Liver (tissue), 9 donors: ENCODE data around the gene ULK3. TPM values are rescaled to one million over a fixed set of nuclear protein-coding genes. Genes with fewer than 3 reads are reported as not detected.

Experiments
- DNase-seq: peaks from one replicate; pipeline ENCODE4 v3.0.0-alpha.2; 2017; ENCODE audit warnings: low spot score
- H3K27ac ChIP-seq, 2 donors: one replicate each; pipeline ENCODE4 v1.7.0; 2013; ENCODE audit warnings: inconsistent platforms in 2 of 2, low read length in 2 of 2, control low read depth in 1 of 2, low read depth in 1 of 2, mild to moderate bottlenecking in 1 of 2
- H3K27me3 ChIP-seq, 4 donors: one replicate each; pipeline versions ENCODE4 v1.6.1 to v1.7.0; 2013; ENCODE audit warnings: low read length in 3 of 4, inconsistent platforms in 1 of 4, mild to moderate bottlenecking in 1 of 4, moderate library complexity in 1 of 4; ENCODE audit not compliant: control insufficient read depth in 4 of 4, insufficient read depth in 4 of 4
- H3K36me3 ChIP-seq, 4 donors: one replicate each; pipeline versions ENCODE4 v1.6.1 to v1.7.0; 2013; ENCODE audit warnings: low read length in 3 of 4, mild to moderate bottlenecking in 3 of 4, low read depth in 1 of 4, moderate library complexity in 1 of 4; ENCODE audit not compliant: control insufficient read depth in 4 of 4, insufficient read depth in 3 of 4
- H3K4me1 ChIP-seq, 4 donors: one replicate each; pipeline versions ENCODE4 v1.6.1 to v1.7.0; 2013; ENCODE audit warnings: low read length in 3 of 4, mild to moderate bottlenecking in 3 of 4, moderate library complexity in 1 of 4; ENCODE audit not compliant: control insufficient read depth in 4 of 4, insufficient read depth in 4 of 4
- H3K4me3 ChIP-seq, 3 donors: one replicate each; pipeline versions ENCODE4 v1.6.1 to v1.7.0; 2013; ENCODE audit warnings: low read length in 3 of 3, control low read depth in 1 of 3, low read depth in 1 of 3, mild to moderate bottlenecking in 1 of 3
- H3K9ac ChIP-seq, 2 donors: one replicate each; pipeline ENCODE4 v1.7.0; 2013; ENCODE audit warnings: low read length in 2 of 2, mild to moderate bottlenecking in 2 of 2, moderate library complexity in 2 of 2, control low read depth in 1 of 2, low read depth in 1 of 2
- H3K9me3 ChIP-seq, 4 donors: one replicate each; pipeline versions ENCODE4 v1.6.1 to v1.7.0; 2013; ENCODE audit warnings: low read length in 3 of 4; ENCODE audit not compliant: control insufficient read depth in 4 of 4
- CTCF ChIP-seq: fragments of 150-350 bp; IDR thresholded peaks from 2 replicates; pipeline ENCODE4 v1.5.1; 2017; ENCODE audit warnings: improper control_type of control experiment, low read depth, low read length; ENCODE audit not compliant: missing input control
- EGR1 ChIP-seq, 2 donors: IDR thresholded peaks; 2 replicates each; pipeline ENCODE4 v1.6.1; 2016 to 2018; ENCODE audit warnings: antibody characterized with exemption in 2 of 2, low read depth in 2 of 2
- FOXA1 ChIP-seq: IDR thresholded peaks from 2 replicates; pipeline ENCODE4 v1.6.1; 2016; ENCODE audit warnings: antibody characterized with exemption
- GABPA ChIP-seq, 2 donors: IDR thresholded peaks in 1 of 2; conservative IDR thresholded peaks in 1 of 2; 2 replicates each; pipeline ENCODE4 v1.6.1; 2016; ENCODE audit warnings: antibody characterized with exemption in 2 of 2, mild to moderate bottlenecking in 1 of 2, moderate library complexity in 1 of 2
- HNF4A ChIP-seq, 2 donors: conservative IDR thresholded peaks; 2 replicates each; pipeline ENCODE4 v1.6.1; 2016; ENCODE audit warnings: antibody characterized with exemption in 2 of 2, mild to moderate bottlenecking in 2 of 2
- HNF4G ChIP-seq: IDR thresholded peaks from 2 replicates; pipeline ENCODE4 v1.6.1; 2016; ENCODE audit warnings: antibody characterized with exemption
- MAX ChIP-seq: IDR thresholded peaks from 2 replicates; pipeline ENCODE4 v1.6.1; 2016; ENCODE audit warnings: antibody characterized with exemption
- NR2F2 ChIP-seq: IDR thresholded peaks from 2 replicates; pipeline ENCODE4 v1.6.1; 2016; ENCODE audit warnings: antibody characterized with exemption
- RAD21 ChIP-seq, 2 donors: IDR thresholded peaks; 2 replicates each; pipeline ENCODE4 v1.6.1; 2016; ENCODE audit warnings: antibody characterized with exemption in 2 of 2, mild to moderate bottlenecking in 2 of 2
- REST ChIP-seq: IDR thresholded peaks from 2 replicates; pipeline ENCODE4 v1.6.1; 2016; ENCODE audit warnings: antibody characterized with exemption, mild to moderate bottlenecking
- RXRA ChIP-seq, 2 donors: IDR thresholded peaks; 2 replicates each; pipeline ENCODE4 v1.6.1; 2017 to 2018; ENCODE audit warnings: antibody characterized with exemption in 2 of 2, mild to moderate bottlenecking in 1 of 2
- SP1 ChIP-seq: IDR thresholded peaks from 2 replicates; pipeline ENCODE4 v1.6.1; 2018; ENCODE audit warnings: antibody characterized with exemption, mild to moderate bottlenecking
- TAF1 ChIP-seq: conservative IDR thresholded peaks from 2 replicates; pipeline ENCODE4 v1.6.1; 2016; ENCODE audit warnings: antibody characterized with exemption, mild to moderate bottlenecking
- YY1 ChIP-seq: IDR thresholded peaks from 2 replicates; pipeline ENCODE4 v1.6.1; 2016; ENCODE audit warnings: antibody characterized with exemption, mild to moderate bottlenecking
- WGBS: extraction: QIAGEN DNeasy Blood & Tissue Kit; methylation state at CpG from one replicate; pipeline ENCODE4 v1.1.7; 2013; 5-methylcytosine and 5-hydroxymethylcytosine counted together
- polyA plus RNA-seq, 2 donors: library from polyadenylated mRNA; stranded (reverse) in 1 of 2; unstranded in 1 of 2; fragments of 200-250 nt in 1 of 2; fragments of >200 nt in 1 of 2; fragmentation: Nextera tagmentation in 1 of 2; extraction: Ambion mirVana in 1 of 2; gene quantifications; one replicate each; pipeline versions ENCODE4 v1.2.1 to v1.2.3, GENCODE V29; 2013 to 2015
- total RNA-seq, 2 donors: library from RNA; depleted of rRNA; stranded (reverse); fragments of >200 nt; gene quantifications; one replicate each; pipeline ENCODE4 v1.2.3, GENCODE V29; 2014
- donor health status: healthy.
- donor health status: healthy.
- donor health status: healthy.
- donor health status: healthy.
- donor health status: healthy.

The ULK3 gene
- total and polyA plus RNA-seq, 4 donors = 13.1 to 35.5 (median 21.4) TPM

- TF ChIP-seq SP1 (no peak), FOXA1 (no peak), YY1 (no peak), GABPA (IDR thresholded peaks at IDR 0.05 in 1 of 2, conservative IDR thresholded peaks at IDR 0.05 in 1 of 2) (no peak), CTCF (no peak), TAF1 (no peak), RXRA (IDR thresholded peaks at IDR 0.05) (no peak), HNF4A (conservative IDR thresholded peaks at IDR 0.05) (no peak), NR2F2 (no peak)
- H3K27me3 ChIP-seq = no peaks in the 10 kb centered on the region
- no peak overlapping the region for H3K4me3 ChIP-seq
- H3K27ac ChIP-seq = no peak overlapping the region
- peaks cover 0 to 2% (median 0%) of the 10 kb centered on the region in 4 donors for H3K36me3 ChIP-seq
- DNase-seq = no peak
- no peaks in the 10 kb centered on the region for H3K9me3 ChIP-seq
- WGBS = 81% methylated on average over 6 of the region's 6 CpGs
- peaks cover 16 to 25% (median 20%) of the 10 kb centered on the region in 4 donors for H3K4me1 ChIP-seq
- H3K9ac ChIP-seq = no peak overlapping the region
These were observed 21.3 kb upstream of the ULK3 start for GRCh38 chr15:74864296-74864695.

GRCh38 chr15:74863239-74864056, 20.5 kb upstream of the ULK3 start:
- Histone ChIP-seq H3K27me3 (no peaks in the 10 kb centered on the region), H3K9ac (no peak overlapping the region), H3K27ac (no peak overlapping the region), H3K4me1 (peaks cover 14 to 21% (median 18%) of the 10 kb centered on the region in 4 donors), H3K36me3 (peaks cover 0 to 2% (median 0%) of the 10 kb centered on the region in 4 donors), H3K9me3 (no peaks in the 10 kb centered on the region), H3K4me3 (no peak overlapping the region)
- no peak for DNase-seq
- 82% methylated on average over 11 of the region's 11 CpGs for WGBS
- TF ChIP-seq MAX (no peak), RXRA (IDR thresholded peaks at IDR 0.05) (no peak), FOXA1 (no peak), HNF4G (no peak), EGR1 (IDR thresholded peaks at IDR 0.05; ENCODE audit: low read depth in 2 of 2) (no peak), REST (no peak), RAD21 (IDR thresholded peaks at IDR 0.05) (no peak)
